Right lung (tissue), 5 donors: ENCODE measurements around the gene CHST10. TPM values are rescaled to one million over a fixed set of nuclear protein-coding genes. Genes with fewer than 3 reads are reported as not detected.
A peak's percentile ranks its signal among the peaks of the same experiment; 100 is the strongest.
"Not testable (repeated sequence)": the region's sequence is repeated elsewhere in the genome, so short reads cannot be mapped to it uniquely, and the experiment has no call there.

ENCODE experiments used
- DNase-seq, 2 donors: peaks; one replicate each; pipeline ENCODE4 v3.0.0-alpha.2; 2013
- polyA plus RNA-seq, 5 donors: library from polyadenylated mRNA; unstranded; fragments of 120-200 nt; gene quantifications; one replicate each; pipeline versions ENCODE4 v1.2.1 to v1.2.3, GENCODE V29; 2013; ENCODE audit warnings: inconsistent platforms in 1 of 5, low replicate concordance in 1 of 5; ENCODE audit not compliant: insufficient read length in 5 of 5, insufficient read depth in 1 of 5

The CHST10 gene
- polyA plus RNA-seq, 5 donors = 26.6 to 30.7 (median 28.8) TPM

DNA sequence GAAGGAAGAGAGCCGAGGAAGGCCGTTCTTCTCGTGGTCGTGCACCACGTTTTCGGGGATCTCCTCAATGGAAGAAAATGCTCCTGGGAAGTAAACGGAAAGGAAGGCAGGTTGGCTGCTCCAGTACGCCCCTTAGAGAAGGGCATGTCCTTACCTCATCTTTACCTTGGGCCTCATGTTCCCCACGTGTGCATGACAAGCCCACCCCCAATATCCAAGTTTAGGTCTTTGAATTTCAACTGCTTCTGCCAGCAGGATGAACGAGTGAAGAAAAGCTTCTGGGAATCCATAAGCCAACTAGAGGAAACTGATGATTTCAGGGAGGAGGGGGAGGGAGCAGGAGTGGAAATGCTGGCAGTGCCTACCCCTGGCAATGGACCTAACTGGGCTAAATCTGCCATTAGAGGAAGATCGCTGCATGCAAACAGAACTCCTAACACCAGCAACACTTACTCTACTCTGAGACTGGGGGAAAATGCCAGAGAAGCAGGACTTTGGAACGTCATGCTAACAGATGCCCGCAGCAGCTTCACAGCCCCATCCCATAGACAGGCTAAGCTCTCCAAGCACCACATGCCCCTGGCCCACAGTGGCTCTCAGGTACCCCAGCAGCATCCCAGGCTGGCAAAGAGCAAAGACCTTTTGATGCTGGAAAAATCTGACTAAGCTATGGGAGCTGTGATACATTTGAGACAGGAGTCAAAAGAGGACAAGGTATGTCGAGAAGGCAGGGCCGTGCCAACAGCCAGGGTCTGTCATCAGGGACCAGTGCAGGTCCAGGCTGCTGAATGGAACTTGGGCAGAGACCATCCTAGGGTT, 21.7 kb downstream of the CHST10 start:
- no peak for DNase-seq

DNA sequence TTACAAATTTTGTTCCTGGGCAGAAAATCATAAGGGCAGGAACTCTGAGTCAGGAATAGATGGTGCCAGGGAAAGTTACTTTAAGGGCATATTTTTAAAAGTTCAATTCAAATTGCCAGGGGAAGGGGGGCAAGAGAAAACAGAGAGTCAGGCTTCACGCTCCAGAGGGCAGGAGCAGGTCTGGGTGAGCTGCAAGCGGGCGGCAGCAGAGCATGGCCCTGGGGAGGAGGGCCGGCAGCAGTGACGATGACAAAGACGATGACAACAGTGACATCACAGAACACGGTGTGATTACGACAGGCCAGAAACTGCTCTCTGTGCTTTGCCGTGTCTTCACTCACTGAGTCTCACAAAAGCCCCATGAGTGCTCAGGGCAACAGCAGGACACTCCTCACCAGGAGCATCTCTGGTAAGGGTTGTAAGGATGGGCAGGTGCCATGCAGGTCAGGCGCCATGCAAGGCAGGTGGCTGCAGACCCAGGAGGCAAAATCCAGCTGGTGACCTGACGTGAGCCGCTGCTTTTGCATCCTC, 23.3 kb downstream of the CHST10 start:
- no peak for DNase-seq

DNA sequence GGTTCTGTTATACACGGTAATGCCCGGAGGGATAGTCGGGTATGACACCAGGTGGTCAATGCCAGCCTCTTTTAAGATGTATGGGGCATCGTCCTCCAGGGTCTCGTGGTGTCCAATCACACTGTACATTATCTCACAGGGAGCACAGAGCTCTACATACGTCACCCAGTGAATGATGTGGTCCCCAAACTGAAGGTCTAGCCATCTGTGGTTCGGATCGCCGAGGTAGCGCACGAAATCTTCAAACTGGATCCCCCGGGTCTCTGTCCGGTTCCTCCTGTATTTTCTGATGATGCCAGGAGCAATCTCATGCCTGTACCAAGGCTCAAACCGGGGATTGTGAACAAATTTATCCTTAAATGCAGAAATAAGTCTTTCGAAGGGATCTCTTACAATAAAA, 24.1 kb downstream of the CHST10 start:
- DNase-seq = no peak

DNA sequence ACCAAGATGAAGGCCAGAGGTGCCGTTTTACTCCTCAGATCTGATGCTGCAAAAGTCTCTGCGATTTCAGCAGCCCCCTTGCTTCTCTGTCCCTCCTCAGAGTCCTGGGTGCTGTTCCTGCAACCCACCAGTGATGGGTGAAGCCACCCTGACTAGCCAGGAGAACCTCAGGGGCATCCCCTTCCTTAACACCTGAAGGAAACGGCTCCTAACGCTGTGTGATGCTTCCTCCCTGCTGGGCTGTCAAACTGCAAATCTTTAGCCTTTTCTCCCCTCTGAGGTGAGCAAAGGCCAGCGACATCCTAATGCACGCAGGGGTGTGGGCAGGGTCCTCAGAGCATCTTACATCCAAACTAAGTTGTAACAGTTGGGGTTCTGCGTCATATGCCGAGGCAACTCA, 24.8 kb downstream of the CHST10 start:
- no peak for DNase-seq

DNA sequence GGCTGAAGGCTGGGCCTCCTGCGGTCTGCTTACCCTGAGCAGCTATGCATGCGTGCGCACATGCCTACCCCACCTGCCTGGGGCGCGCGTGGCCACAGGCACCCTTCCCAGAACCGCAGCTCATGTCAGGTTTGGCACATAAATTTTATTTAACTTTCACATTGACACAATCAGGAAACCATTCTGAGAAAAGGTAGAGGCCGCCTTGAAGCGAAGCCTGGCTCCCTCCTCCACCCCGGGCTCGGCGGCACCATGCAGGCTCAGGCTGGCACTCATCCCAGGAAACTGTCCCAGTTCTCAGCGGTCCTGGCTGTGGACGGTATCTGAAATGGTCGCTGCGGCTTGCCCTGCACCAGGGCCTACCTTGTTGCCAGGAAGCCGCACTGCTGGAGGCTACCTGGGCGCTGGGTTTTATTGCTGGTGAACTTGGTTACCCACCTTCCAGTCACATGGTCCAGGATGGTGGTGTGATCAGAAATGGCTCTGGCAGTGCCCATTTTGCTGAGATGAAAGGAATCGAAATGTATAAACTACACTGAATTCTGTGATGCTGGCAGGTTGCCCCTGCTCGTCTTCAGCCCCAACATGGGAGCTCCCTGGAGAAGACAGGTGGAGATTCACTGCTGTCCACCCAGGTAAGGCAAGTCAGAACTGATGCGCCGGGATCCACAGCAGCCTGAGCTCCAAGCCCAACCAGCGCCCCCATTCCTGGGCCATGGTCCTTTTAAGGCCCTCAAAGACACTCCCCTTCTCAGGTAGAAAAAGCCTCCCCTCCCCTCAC, 25.5 kb downstream of the CHST10 start:
- DNase-seq = no peak

DNA sequence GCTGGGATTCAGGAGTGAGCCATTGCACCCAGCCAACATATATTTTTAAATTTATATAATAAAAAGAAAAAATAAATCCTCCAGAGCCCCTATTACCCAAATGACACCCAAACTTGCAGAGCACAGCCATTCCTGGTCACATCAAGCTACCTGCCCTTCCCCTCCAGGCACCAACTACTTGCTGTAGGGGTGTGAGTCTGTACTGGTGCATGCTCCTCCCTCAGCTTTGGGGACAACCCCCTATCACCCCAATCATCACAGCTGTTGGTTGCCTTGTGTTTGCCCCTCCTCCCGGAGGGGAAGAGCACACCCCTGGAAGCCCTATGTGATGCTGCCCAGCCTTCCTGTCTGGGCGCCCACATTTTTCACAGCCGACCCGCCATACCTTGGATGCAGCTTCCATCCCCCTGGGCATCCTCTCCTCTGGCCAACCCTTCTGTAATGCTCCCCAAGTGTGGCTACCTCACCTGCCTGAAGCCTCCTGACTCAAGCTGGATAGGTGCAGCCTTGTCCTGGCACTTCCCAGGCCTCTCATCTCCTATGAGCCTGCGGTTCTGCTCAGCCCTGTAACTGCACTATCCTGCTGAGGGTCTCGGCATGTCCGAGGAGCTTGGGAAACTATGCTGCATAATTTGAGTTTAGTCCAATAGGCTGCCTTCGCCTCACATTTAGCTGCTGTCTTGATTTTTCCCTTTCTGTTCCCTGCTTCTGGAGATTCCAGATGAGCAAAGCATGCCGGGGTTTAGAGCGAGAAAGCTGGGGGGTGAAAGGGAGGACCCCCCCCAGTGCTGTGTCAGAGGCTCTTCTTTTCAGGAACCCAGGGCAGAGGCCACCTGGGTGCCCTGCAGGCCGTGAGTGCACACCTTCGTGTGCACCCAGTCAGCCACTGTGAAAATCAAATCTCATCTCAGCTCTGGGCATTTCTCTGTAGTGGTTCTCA, 27.2 kb downstream of the CHST10 start:
- DNase-seq = no peak

DNA sequence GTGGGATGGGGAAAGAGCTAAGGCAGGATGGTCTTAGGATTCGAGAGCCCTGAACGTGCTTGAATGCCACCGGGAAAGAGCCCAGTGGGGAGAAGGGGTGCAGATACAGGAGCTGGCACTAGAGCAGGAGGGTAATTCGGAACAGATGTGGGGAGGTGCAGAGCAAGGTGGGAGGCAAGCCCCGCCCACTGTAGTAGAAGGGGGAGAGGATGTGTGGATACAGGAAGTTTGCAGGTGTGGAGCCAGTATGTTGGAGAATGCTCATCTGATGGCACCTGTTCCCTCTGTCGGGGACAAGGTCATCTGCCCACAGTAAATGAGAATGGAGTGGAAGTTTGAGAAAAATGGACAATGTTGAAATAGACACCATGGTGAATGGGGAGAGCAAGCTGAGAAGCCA, 28.8 kb downstream of the CHST10 start:
- DNase-seq = no peak

DNA sequence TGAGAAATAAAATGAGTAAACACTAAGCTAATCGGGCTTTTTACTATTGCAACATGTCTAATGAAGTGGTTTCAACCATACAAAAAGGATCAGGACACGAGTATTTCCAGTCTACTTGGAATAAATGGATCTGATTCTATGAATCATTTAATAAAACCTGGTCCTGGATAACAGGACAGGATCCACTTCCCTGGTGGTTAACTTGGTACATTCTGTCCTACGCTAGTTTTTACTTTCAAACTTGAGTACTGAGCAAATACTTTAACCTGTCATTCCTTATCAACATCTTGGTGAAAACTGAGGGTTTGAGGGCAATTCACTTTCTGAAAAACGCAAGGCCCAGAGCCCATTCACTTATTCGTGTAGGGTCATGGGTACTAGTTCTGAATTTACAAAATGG, 33.5 kb downstream of the CHST10 start:
- DNase-seq = no peak

DNA sequence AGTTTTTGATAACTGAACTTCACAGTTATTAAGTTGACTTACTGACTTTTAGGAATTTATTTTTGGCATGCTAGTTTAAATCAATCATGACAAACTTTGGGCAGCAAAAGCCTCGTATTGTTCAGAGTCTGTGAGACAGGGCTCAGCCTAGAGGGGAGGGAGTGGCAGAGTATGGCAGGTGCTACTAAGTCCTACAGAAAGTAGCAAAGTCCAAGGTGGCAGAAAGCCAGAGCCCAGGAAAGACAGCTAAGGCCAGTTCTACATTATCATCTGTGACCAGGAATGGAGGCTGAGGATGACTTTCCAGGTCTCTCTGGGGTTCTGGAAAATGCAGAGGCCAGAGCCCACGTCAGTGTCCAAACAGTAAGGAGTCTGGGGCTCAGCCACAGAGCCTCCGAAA, 34.2 kb downstream of the CHST10 start:
- no peak for DNase-seq

DNA sequence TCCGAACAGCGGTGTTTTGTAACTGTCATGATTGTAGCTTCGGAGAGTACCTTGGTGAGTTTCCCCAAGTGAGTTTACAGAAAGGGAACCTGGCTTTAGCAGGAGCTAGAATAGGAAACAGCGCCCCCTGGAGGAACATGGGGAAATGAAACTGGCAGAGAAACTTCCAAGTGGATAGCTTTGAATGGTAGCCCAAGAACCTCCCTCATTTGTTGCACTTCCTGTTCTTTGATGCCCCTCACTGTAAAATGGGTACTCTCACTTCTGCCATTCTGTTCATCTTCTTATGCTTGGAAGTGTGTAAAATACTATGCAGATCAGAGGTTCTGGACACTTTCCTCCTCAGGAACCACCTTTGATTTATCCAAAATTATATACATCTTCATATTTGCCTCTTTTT, 36.2 kb downstream of the CHST10 start:
- DNase-seq = peak; percentile 52 to 65

DNA sequence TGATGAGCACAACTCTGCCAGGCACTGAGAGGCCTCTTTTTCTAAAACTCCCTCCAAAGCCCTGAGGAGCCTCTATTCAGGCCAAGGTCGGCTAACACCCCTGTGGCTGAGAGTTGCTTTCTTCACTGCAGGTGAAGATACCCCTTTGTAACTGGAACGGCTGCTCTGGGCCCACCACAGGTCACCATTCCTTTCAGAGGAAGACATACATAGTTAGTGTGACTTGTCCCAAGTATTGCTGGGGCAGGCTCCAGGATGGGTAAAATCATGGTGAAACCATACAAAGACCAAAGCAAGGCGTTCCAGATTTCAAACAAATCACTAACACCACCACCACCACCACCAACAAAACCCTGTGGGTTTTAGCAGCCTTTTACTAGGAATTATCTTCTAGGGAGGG, 36.8 kb downstream of the CHST10 start:
- DNase-seq = no peak

DNA sequence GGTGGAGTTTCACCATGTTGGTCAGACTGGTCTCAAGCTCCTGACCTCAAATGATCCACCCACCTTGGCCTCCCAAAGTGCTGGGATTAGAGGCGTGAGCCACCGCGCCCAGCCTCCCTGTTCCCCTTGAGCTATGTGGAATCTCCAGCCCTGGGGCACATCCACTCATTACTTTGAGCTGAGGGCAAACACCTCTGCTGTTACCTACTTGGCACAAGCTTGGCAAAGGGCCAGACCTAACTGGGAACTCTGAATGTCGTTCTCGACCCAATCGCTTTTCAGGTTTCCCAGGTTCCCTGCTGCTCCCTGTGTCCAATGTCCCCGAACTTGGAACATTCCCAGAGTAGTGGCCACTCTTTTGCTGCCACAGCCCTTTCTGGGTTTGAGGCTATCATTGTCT, 40.6 kb downstream of the CHST10 start:
- no peak for DNase-seq

DNA sequence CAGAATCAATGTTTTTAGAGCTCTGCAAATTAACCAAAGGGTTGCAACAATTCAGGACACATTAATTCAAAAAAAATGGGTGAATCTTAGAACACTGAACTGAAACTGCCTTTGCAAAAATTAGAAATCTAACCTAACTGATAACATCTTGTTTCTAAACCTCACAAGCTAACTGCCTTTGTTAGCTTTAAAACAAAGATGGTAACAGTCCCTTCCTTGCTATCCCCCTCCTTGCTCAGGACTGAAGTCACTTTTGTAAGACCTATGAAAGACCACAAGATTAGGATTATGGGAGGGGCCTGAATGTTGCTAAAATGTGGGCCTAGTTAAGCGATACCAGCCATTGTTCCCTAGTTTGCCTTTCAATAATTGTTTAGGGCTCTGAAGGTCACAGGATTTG, 50.3 kb downstream of the CHST10 start:
- no peak for DNase-seq

DNA sequence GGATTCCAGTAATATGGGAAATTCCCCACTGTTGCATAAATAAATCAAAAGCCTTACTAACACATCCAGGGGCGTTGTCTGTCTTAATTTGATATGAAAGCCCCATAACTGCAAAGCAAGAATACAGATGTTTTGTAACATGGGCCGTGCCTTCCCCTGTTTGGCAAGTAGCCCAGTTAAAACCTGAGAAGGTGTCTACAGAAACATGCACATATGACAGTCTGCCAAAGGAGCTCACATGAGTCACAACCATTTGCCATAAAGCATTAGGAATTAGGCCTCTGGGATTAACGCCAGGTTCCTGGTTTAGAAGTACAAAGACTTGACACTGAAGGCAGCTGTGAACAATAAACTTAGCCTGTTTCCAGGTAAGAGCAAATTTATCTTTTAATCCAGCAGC, 52.0 kb downstream of the CHST10 start:
- no peak for DNase-seq

DNA sequence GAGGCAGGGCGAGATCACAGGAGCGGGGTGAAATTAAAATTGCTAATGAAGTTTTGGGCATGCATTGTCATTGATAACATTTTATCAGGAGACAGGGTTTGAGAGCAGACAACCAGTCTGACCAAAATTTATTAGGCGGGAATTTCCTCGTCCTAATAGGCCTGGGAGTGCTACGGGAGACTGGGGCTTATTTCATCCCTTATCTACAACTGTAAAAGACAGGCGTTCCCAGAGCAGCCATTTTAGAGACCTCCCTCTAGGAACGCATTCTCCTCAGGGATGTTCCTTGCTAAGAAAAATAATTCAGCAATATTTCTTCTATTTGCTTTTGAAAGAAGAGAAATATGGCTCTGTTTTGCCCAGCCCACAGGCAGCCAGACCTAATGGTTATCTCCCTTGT, 55.2 kb downstream of the CHST10 start:
- DNase-seq = not testable (repeated sequence)

DNA sequence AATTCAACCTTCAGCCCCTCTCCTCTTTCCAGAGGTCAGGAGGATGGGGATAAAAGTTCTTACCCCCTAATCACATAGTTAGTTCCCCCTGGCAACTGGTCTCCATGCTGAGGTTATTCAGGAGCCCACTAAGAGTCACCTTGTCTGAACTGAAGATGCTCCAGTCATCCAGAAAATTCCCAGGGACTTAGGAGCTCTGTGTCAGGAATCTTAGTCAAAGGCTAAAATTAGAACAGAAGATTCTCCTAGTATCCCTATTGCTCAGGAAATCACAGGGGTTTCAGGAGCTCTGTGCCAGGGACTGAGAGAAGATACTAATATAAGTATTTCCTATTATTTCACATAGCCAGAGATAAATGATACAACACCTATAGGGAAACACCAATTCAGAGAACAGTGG, 57.9 kb downstream of the CHST10 start:
- no peak for DNase-seq

DNA sequence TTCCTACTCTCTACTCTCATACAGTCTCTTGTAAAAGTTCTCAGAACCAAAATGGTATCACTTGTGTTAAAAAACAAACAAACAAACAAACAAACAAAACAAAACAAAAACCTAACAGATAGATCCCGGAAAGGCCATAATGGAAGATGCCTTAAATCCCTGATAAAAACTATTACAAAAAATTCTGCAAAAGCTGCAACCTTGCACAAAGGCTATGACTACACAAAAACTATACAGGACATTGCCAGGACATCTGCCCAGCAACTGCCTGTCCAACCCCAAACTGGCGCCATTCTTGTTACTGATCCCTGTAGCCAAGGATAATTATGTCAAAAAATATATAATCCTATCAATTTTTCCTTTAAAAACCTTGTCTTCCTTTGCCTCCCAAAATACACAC, 58.9 kb downstream of the CHST10 start:
- DNase-seq = no peak

DNA sequence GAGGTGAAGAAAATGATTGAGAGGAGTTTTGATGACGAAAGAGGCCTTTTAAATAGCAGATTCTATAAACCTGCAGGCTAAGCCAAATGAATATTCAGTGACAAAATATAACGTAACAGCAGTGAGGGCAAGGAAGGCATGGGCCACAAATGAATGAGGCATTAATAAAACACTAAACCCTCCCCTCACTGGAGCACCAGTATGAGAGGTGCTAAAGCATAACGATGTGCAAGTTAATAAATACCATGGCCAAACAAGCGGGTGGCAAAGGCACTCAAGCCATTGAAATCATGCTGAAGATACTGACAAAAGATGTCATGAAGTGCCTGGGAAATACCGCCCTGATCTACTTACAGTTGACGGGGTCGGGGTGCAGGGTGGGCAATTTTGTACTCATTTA, 64.9 kb downstream of the CHST10 start:
- DNase-seq = no peak

DNA sequence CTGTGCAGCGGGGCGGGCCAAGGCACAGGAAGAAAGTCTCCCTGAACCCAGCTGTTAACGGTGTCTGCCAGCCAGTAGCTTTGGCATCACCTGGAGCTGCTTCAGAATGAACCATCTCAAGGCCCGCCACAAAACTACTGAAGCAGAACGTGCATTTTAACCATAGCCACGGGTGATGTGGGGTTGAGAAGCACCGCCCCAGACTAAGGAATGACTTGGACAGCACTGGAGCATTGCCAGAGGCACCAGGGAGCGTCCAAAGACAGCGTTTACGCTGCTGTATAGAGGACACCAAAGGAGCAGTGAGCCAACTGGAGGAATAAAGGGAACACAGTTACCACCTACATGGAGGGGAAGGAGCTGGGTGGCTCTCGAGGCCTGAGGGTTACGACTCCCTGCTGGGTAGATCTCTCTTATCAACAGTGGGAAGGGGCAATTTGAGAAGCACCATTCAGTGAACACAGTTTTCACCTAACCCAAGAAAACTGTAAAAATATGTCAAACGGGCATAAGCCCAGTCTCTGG, 66.7 kb downstream of the CHST10 start:
- DNase-seq = no peak

DNA sequence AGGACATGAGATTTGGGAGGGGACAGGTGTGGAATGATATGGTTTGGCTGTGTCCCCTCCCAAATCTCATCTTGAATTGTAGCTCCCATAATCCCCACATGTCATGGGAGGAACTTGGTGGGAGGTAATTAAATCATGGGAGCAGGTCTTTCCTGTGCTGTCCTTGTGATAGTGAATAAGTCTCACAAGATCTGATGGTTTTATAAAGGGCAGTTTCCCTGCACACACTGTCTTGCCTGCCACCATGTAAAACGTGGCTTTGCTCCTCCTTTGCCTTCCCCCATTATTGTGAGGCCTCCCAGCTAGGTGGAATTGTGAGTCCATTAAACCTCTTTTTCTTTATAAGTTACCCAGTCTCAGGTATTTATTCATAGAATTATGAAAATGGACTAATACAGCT, 72.3 kb downstream of the CHST10 start:
- not testable (repeated sequence) for DNase-seq

DNA sequence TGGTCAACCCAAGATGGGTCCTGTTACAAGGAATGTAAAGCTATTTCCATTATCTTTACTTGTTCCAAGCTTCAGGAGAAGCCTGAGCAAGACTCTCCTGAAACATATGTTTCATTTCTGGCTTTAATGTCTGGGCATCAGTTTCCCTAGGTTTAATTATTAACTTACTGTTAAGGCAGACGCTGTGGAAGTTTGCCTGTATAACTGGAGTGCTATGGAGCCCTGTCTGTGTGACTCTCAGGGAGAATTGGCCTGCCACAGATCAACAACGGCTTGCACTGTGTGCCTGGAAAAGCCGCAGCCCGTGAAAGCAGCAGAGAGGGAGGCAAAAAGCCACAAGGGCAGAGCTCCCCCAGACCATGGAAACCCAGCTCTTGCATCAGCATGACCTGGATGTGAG, 73.0 kb downstream of the CHST10 start:
- DNase-seq = no peak

DNA sequence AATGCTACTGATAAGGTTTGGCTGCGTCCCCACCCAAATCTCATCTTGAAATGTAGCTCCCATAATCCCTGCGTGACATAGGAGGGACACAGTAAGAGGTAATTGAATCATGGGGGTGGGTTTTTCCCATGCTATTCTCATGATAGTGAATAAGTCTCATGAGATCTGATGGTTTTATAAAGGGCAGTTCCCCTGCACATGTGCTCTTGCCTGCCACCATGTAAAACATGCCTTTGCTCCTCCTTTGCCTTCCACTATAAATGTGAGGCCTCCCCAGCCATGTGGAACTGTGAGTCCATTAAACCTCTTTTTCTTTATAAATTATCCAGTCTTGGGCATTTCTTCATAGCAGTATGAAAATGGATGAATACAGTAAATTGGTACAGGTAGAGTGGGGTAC, 75.0 kb downstream of the CHST10 start:
- not testable (repeated sequence) for DNase-seq
